Daoy (cell line): ENCODE measurements around the gene SLC35F3. TPM values are rescaled to one million over a fixed set of nuclear protein-coding genes. Genes with fewer than 3 reads are reported as not detected.
A peak's percentile ranks its signal among the peaks of the same experiment; 100 is the strongest.

Experiments used
- DNase-seq: peaks from one replicate; pipeline ENCODE4 v3.0.0-alpha.2; 2015; ENCODE audit warnings: low read depth
- total RNA-seq: library from RNA; depleted of rRNA; stranded (reverse); fragments of >200 nt; shearing (Covaris generic); gene quantifications from 2 replicates; pipeline ENCODE4 v1.2.3, GENCODE V29; 2014

Gene SLC35F3
- total RNA-seq, 1 experiment from 2014 or later, result 7.5 TPM

- DNase-seq, result no peak
Observed at GRCh38 chr1:234022302-234022701, 117.8 kb downstream of the SLC35F3 start.

- no peak for DNase-seq
Observed at GRCh38 chr1:234039603-234040002, 135.1 kb downstream of the SLC35F3 start.

GRCh38 chr1:234040446-234041317, 136.2 kb downstream of the SLC35F3 start:
- DNase-seq, result no peak

GRCh38 chr1:234044079-234044478, 139.6 kb downstream of the SLC35F3 start:
- DNase-seq, result no peak

- peak; percentile 60 for DNase-seq
Observed at GRCh38 chr1:234047123-234047522, 142.6 kb downstream of the SLC35F3 start.

GRCh38 chr1:234062166-234062565, 157.7 kb downstream of the SLC35F3 start:
- peak; percentile 15 for DNase-seq

GRCh38 chr1:234065794-234066447, 161.4 kb downstream of the SLC35F3 start:
- DNase-seq, result peak; percentile 84

- DNase-seq, result no peak
Observed at GRCh38 chr1:234067581-234068337, 163.3 kb downstream of the SLC35F3 start.

GRCh38 chr1:234069760-234070159, 165.3 kb downstream of the SLC35F3 start:
- peak; percentile 11 for DNase-seq

- DNase-seq, result no peak
Observed at GRCh38 chr1:234072793-234073192, 168.3 kb downstream of the SLC35F3 start.

- no peak for DNase-seq
Observed at GRCh38 chr1:234078143-234078542, 173.7 kb downstream of the SLC35F3 start.

- DNase-seq, result no peak
Observed at GRCh38 chr1:234079896-234080295, 175.4 kb downstream of the SLC35F3 start.

- no peak for DNase-seq
Observed at GRCh38 chr1:234083460-234083859, 179.0 kb downstream of the SLC35F3 start.

GRCh38 chr1:234089396-234089795, 184.9 kb downstream of the SLC35F3 start:
- DNase-seq, result no peak

GRCh38 chr1:234090212-234091064, 186.0 kb downstream of the SLC35F3 start:
- no peak for DNase-seq

GRCh38 chr1:234091065-234091401, 186.6 kb downstream of the SLC35F3 start:
- no peak for DNase-seq

- no peak for DNase-seq
Observed at GRCh38 chr1:234091876-234092275, 187.4 kb downstream of the SLC35F3 start.

- DNase-seq, result no peak
Observed at GRCh38 chr1:234093107-234093506, 188.6 kb downstream of the SLC35F3 start.

- DNase-seq, result no peak
Observed at GRCh38 chr1:234093741-234094140, 189.3 kb downstream of the SLC35F3 start.

- no peak for DNase-seq
Observed at GRCh38 chr1:234094172-234094571, 189.7 kb downstream of the SLC35F3 start.

GRCh38 chr1:234096161-234096770, 191.8 kb downstream of the SLC35F3 start:
- no peak for DNase-seq
